KMS-11 (cell line): ENCODE data around the gene CCL15.

ENCODE experiments used
- H2AFZ ChIP-seq: fragments of 200-600 bp; sonication (generic); 2 replicates; pipeline ENCODE4 v1.6.1; 2016; ENCODE audit warnings: antibody characterized with exemption, mixed run types, low read depth
- H3K27ac ChIP-seq: fragments of 200-600 bp; sonication (generic); 2 replicates; pipeline ENCODE4 v1.6.1; 2016; ENCODE audit warnings: mild to moderate bottlenecking, mixed run types
- H3K27me3 ChIP-seq: fragments of 200-600 bp; sonication (generic); 2 replicates; pipeline ENCODE4 v1.6.1; 2017; ENCODE audit warnings: mild to moderate bottlenecking, low read depth, mixed run types, moderate library complexity; ENCODE audit not compliant: insufficient read depth
- H3K36me3 ChIP-seq: fragments of 200-600 bp; sonication (generic); 2 replicates; pipeline ENCODE4 v1.6.1; 2017; ENCODE audit warnings: mild to moderate bottlenecking, mixed run types; ENCODE audit not compliant: insufficient read depth
- H3K4me1 ChIP-seq: fragments of 200-600 bp; sonication (generic); 2 replicates; pipeline ENCODE4 v1.6.1; 2016; ENCODE audit warnings: mild to moderate bottlenecking, low read depth, mixed run types; ENCODE audit not compliant: poor library complexity, severe bottlenecking
- H3K4me2 ChIP-seq: fragments of 200-600 bp; sonication (generic); 2 replicates; pipeline ENCODE4 v1.7.0; 2016; ENCODE audit warnings: mild to moderate bottlenecking, mixed run types
- H3K4me3 ChIP-seq: fragments of 200-600 bp; sonication (generic); IDR thresholded peaks from 2 replicates; pipeline ENCODE4 v1.6.1; 2017; ENCODE audit warnings: low read depth, low read length, mixed read lengths; ENCODE audit not compliant: insufficient read depth
- H3K79me2 ChIP-seq: fragments of 200-600 bp; sonication (generic); 2 replicates; pipeline ENCODE4 v1.6.1; 2016; ENCODE audit warnings: low read depth, mixed run types; ENCODE audit not compliant: insufficient read depth
- H3K9ac ChIP-seq: fragments of 200-600 bp; sonication (generic); 2 replicates; pipeline ENCODE4 v1.6.1; 2016; ENCODE audit warnings: mild to moderate bottlenecking, mixed run types
- H4K20me1 ChIP-seq: fragments of 200-600 bp; sonication (generic); 2 replicates; pipeline ENCODE4 v1.6.1; 2016; ENCODE audit warnings: mild to moderate bottlenecking, mixed run types; ENCODE audit not compliant: insufficient read depth
- TF ChIP-seq, protein P1 (sequence below): fragments of 200-600 bp; sonication (generic); conservative IDR thresholded peaks from 2 replicates; pipeline ENCODE4 v1.6.1; 2017; ENCODE audit warnings: low read depth, mild to moderate bottlenecking, antibody characterized with exemption, low read length, moderate library complexity, mixed read lengths

The CCL15 gene

DNA sequence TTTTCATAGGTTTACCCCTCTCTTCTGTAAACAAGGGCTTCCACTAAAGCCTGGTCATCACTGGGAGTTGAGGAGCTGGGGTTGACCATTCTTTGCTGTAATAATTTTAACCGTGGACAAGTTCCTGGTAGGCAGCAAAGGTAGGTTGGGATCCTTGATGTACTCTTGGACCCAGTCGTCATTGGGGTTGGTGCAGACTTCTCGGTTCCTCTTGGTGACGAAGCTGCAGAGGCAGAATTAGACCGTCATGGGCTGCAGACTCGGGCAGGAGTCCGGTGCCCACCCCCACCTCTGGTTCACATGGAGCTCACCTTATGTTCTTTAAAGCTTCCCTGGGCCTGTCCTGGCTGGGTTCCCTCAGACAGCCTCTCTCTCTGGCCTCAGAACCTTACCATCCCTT, 23.8 kb downstream of the CCL15 start:
- Histone ChIP-seq H3K27ac (no peak overlapping the region), H3K4me3 (no peak overlapping the region), H2AFZ (no peak overlapping the region), H3K4me2 (no peak overlapping the region), H3K9ac (no peak overlapping the region), H3K27me3 (no peaks in the 10 kb centered on the region), H3K4me1 (no peaks in the 10 kb centered on the region), H3K36me3 (no peaks in the 10 kb centered on the region), H3K79me2 (no peaks in the 10 kb centered on the region), H4K20me1 (no peaks in the 10 kb centered on the region)
- TF ChIP-seq, protein P1, sequence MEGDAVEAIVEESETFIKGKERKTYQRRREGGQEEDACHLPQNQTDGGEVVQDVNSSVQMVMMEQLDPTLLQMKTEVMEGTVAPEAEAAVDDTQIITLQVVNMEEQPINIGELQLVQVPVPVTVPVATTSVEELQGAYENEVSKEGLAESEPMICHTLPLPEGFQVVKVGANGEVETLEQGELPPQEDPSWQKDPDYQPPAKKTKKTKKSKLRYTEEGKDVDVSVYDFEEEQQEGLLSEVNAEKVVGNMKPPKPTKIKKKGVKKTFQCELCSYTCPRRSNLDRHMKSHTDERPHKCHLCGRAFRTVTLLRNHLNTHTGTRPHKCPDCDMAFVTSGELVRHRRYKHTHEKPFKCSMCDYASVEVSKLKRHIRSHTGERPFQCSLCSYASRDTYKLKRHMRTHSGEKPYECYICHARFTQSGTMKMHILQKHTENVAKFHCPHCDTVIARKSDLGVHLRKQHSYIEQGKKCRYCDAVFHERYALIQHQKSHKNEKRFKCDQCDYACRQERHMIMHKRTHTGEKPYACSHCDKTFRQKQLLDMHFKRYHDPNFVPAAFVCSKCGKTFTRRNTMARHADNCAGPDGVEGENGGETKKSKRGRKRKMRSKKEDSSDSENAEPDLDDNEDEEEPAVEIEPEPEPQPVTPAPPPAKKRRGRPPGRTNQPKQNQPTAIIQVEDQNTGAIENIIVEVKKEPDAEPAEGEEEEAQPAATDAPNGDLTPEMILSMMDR, result no peak

DNA sequence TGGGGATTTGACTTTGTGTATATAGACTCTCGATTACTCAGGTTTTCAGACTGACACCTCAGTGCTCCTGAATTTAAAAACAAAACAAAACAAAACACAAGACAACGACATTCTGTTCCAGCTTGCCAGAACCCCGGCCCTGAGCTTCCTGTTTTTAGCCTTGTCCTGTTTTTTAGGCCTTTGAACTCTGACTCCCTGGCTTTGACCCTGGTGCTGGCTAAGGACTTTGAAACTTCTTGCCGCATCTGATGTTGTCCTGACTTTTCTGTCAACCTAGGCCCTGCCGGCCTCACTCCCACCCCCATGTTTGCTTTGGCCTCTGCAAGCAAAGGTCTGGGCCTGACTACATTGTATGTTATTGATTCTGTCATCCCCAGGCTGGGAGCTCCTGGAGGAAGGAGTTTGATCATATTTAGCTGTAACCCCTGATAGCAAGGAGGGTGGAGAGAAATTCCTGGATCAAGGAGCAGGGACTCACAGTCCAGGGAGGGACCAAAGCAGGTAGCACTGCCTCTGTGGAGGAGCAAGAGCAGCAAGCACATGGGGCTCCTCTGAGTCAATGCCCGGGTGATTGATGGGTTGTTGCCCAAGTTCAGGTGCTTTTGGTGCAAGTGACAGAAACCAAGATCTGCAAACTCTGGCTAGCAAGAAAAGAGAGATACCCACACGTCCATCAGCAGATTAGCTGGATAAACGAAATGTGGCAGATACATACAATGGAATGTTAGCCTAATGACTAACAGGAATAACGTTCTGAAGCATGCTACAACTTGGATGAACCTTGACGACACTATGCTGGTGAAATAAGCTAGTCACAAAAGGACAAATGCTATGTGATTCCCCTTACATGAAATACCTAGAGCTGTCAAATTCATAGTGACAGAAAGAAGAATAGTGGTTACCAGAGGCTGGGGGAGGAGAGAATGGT, 27.8 kb downstream of the CCL15 start:
- no peak overlapping the region for H3K4me2 ChIP-seq
- no peak overlapping the region for H2AFZ ChIP-seq
- peaks cover 4% of the 10 kb centered on the region for H3K4me1 ChIP-seq
- no peaks in the 10 kb centered on the region for H3K79me2 ChIP-seq
- H3K27ac ChIP-seq, result no peak overlapping the region
- no peaks in the 10 kb centered on the region for H3K36me3 ChIP-seq
- H3K9ac ChIP-seq, result no peak overlapping the region
- no peaks in the 10 kb centered on the region for H3K27me3 ChIP-seq
- H3K4me3 ChIP-seq, result no peak overlapping the region
- H4K20me1 ChIP-seq, result no peaks in the 10 kb centered on the region
- TF ChIP-seq, protein P1, result no peak

DNA sequence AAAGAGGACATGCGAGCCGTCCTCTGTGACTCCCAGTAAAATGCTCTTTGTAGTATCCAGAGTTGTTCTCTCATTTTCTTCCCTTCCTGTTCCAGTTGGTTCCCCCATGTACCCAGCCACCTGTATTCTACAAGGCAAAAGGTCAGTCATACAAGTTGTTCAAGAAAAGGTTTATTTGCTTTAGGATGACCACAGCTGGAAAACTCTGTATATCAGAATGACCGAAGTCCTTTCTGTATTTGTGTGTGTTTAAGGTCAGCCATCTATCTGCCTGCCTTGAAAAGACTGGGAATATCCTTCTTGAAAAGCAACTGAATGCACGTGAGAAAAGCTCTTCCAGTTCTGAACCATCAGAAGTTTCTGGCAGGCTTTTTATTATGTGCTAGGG, 28.4 kb downstream of the CCL15 start:
- no peak overlapping the region for H2AFZ ChIP-seq
- TF ChIP-seq, protein P1, result no peak

DNA sequence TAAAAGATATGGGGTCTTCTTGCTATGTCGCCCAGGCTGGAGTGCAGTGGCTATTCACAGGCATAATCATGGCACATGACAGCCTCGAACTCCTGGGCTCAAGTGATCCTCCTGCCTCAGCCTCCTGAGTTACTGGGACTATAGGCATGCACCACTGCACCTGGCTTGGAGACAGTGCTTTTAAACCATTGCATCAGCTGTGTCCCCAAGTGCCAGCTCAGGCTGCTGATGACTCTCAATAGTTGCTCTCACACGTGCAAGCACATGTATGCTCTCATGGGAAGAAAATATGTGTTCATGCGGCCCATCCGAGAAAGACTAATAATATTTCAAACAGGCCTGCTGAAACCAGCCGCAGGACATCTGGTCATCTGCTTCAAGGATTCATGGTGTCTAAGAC, 28.8 kb downstream of the CCL15 start:
- H3K4me3 ChIP-seq, result no peak overlapping the region
- no peaks in the 10 kb centered on the region for H3K36me3 ChIP-seq
- no peak overlapping the region for H3K27ac ChIP-seq
- TF ChIP-seq, protein P1, result no peak
- no peaks in the 10 kb centered on the region for H3K79me2 ChIP-seq
- H2AFZ ChIP-seq, result no peak overlapping the region
- no peaks in the 10 kb centered on the region for H3K27me3 ChIP-seq
- H4K20me1 ChIP-seq, result no peaks in the 10 kb centered on the region
- peaks cover 4% of the 10 kb centered on the region for H3K4me1 ChIP-seq
- H3K4me2 ChIP-seq, result no peak overlapping the region
- no peak overlapping the region for H3K9ac ChIP-seq

More for the DNA sequence above, 28.4 kb downstream of the CCL15 start:
- Histone ChIP-seq H3K4me1 (peaks cover 4% of the 10 kb centered on the region), H3K36me3 (no peaks in the 10 kb centered on the region), H3K9ac (no peak overlapping the region), H4K20me1 (no peaks in the 10 kb centered on the region), H3K27me3 (no peaks in the 10 kb centered on the region), H3K4me2 (no peak overlapping the region), H3K4me3 (no peak overlapping the region), H3K79me2 (no peaks in the 10 kb centered on the region), H3K27ac (no peak overlapping the region)
